HG03520 (cell line): ENCODE measurements around the gene ACACB.

ENCODE experiments used
- ATAC-seq: cut with Tn5 transposase; IDR thresholded peaks from one replicate; pipeline ENCODE4 v1.9.1; 2021; ENCODE audit warnings: mild to moderate bottlenecking, moderate library complexity; ENCODE audit not compliant: unreplicated experiment

ACACB gene

GRCh38 chr12:109115758-109116610 lies at the start of gene ACACB:
Gene ACACB (plus strand): TSS chr12:109116587. CDS start chr12:109139406, 22,819 bp downstream.
- no peak for ATAC-seq

GRCh38 chr12:109069307-109070271 lies 46.8 kb upstream of the ACACB start:
- no peak for ATAC-seq

- ATAC-seq, result no peak
Measured at GRCh38 chr12:109074866-109075265, 41.5 kb upstream of the ACACB start.

- no peak for ATAC-seq
Measured at GRCh38 chr12:109082751-109083150, 33.6 kb upstream of the ACACB start.

GRCh38 chr12:109084425-109084824 lies 32.0 kb upstream of the ACACB start:
- no peak for ATAC-seq

- ATAC-seq, result no peak
Measured at GRCh38 chr12:109085590-109085989, 30.8 kb upstream of the ACACB start.

- no peak for ATAC-seq
Measured at GRCh38 chr12:109087250-109087649, 29.1 kb upstream of the ACACB start.

- ATAC-seq, result no peak
Measured at GRCh38 chr12:109088818-109089217, 27.6 kb upstream of the ACACB start.

GRCh38 chr12:109089683-109090082 lies 26.7 kb upstream of the ACACB start:
- no peak for ATAC-seq

- no peak for ATAC-seq
Measured at GRCh38 chr12:109092497-109093021, 23.8 kb upstream of the ACACB start.

GRCh38 chr12:109093022-109093918 lies 23.1 kb upstream of the ACACB start, which contains the start of gene ALKBH2:
Gene ALKBH2 (minus strand): TSS chr12:109093472. CDS start chr12:109092786, 686 bp downstream.
- peak; percentile 58 for ATAC-seq

GRCh38 chr12:109097140-109097434 lies 19.3 kb upstream of the ACACB start:
- no peak for ATAC-seq

GRCh38 chr12:109097435-109098182 lies 18.8 kb upstream of the ACACB start, which contains the start of gene UNG:
Gene UNG (plus strand): TSS chr12:109097597. CDS start chr12:109097680, 83 bp downstream.
- peak; percentile 87 for ATAC-seq

GRCh38 chr12:109098183-109098604 lies 18.2 kb upstream of the ACACB start:
- peak; percentile 14 for ATAC-seq

- ATAC-seq, result no peak
Measured at GRCh38 chr12:109098651-109099050, 17.7 kb upstream of the ACACB start.

- ATAC-seq, result no peak
Measured at GRCh38 chr12:109099431-109100020, 16.9 kb upstream of the ACACB start.

- ATAC-seq, result no peak
Measured at GRCh38 chr12:109100741-109101140, 15.6 kb upstream of the ACACB start.

- ATAC-seq, result no peak
Measured at GRCh38 chr12:109102491-109102890, 13.9 kb upstream of the ACACB start.

- no peak for ATAC-seq
Measured at GRCh38 chr12:109105176-109105575, 11.2 kb upstream of the ACACB start.
